PC-9 (cell line): ENCODE measurements around the gene CIRBP.

Source experiments
- EZH2 ChIP-seq: fragments of 200-600 bp; sonication (generic); IDR thresholded peaks from 2 replicates; pipeline ENCODE4 v1.8.0; 2017; ENCODE audit warnings: antibody characterized with exemption, low read depth
- TF ChIP-seq, protein P1 (sequence below): fragments of 200-600 bp; sonication (generic); conservative IDR thresholded peaks from 2 replicates; pipeline ENCODE4 v1.6.1; 2017; ENCODE audit warnings: mixed run types, antibody characterized with exemption, mild to moderate bottlenecking, moderate library complexity

DNA sequence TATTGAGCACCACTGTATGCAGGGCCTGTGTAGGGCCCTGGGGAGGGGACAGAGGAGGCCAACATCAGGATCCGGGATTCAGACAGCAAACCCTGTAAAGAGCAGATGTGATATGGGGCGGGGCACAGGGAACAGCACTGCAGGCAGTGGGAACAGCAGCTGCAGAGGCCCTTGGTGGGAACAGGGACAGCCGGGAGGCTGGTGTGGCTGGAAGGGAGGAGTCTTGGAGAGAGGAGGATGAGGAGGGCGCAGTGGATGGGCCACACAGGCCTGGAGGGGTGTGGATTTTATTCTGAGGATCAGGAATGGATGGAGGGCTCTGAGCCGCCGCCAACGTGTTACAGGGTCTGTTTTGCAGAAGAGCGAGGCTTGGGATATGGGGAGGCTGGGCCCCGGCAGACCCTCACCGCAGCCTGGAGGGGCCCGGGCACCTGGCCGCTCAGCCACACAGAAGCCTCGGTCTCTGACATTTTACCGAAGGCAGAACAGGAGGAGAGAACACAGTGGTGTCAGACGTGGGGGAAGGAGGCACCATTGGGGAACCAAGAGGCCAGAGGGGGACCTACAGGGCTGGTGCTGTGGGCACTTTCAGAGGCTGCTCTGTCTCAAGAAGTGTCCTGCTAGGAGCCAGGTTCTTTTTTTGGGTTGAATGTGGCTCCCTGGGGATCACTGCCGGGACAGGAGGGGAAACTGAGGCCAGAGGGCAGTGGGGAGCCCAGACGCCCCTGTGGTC, 23.5 kb downstream of the CIRBP start:
- TF ChIP-seq, protein P1, sequence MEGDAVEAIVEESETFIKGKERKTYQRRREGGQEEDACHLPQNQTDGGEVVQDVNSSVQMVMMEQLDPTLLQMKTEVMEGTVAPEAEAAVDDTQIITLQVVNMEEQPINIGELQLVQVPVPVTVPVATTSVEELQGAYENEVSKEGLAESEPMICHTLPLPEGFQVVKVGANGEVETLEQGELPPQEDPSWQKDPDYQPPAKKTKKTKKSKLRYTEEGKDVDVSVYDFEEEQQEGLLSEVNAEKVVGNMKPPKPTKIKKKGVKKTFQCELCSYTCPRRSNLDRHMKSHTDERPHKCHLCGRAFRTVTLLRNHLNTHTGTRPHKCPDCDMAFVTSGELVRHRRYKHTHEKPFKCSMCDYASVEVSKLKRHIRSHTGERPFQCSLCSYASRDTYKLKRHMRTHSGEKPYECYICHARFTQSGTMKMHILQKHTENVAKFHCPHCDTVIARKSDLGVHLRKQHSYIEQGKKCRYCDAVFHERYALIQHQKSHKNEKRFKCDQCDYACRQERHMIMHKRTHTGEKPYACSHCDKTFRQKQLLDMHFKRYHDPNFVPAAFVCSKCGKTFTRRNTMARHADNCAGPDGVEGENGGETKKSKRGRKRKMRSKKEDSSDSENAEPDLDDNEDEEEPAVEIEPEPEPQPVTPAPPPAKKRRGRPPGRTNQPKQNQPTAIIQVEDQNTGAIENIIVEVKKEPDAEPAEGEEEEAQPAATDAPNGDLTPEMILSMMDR: no peak
- no peak for TF ChIP-seq EZH2
